Endothelial cell of umbilical vein (primary cell): Measurements from ENCODE around the gene ARHGEF25.

Source experiments
- CTCF ChIP-seq, 2 donors: IDR thresholded peaks; 1 replicate in 1 of 2; 2 replicates in 1 of 2; pipeline ENCODE4 v1.5.1; 2011; ENCODE audit warnings: low read length in 2 of 2, mild to moderate bottlenecking in 2 of 2, moderate library complexity in 2 of 2, control low read depth in 1 of 2, inconsistent platforms in 1 of 2, low read depth in 1 of 2; ENCODE audit not compliant: insufficient read depth in 1 of 2; ENCODE audit errors: extremely low read depth in 1 of 2
- EZH2 ChIP-seq: IDR thresholded peaks from 2 replicates; pipeline ENCODE4 v1.6.1; 2012; ENCODE audit warnings: borderline replicate concordance, low read depth, mild to moderate bottlenecking, moderate library complexity, low read length, inconsistent platforms; ENCODE audit not compliant: severe bottlenecking
- FOS ChIP-seq: IDR thresholded peaks from 2 replicates; pipeline ENCODE4 v1.6.1; 2011; ENCODE audit warnings: mild to moderate bottlenecking, low read length, moderate library complexity, borderline replicate concordance; ENCODE audit not compliant: insufficient read depth
- GATA2 ChIP-seq: IDR thresholded peaks from 2 replicates; pipeline ENCODE4 v1.7.0; 2011; ENCODE audit warnings: low read depth, mild to moderate bottlenecking, moderate library complexity, mixed read lengths, low read length; ENCODE audit not compliant: insufficient read length, insufficient read depth
- JUN ChIP-seq: IDR thresholded peaks from 2 replicates; pipeline ENCODE4 v1.6.1; 2011; ENCODE audit warnings: borderline replicate concordance, low read depth; ENCODE audit not compliant: insufficient read length, insufficient read depth
- MAX ChIP-seq: IDR thresholded peaks from 2 replicates; pipeline ENCODE4 v1.6.1; 2011; ENCODE audit not compliant: insufficient read depth, insufficient read length
- MYC ChIP-seq: IDR thresholded peaks from one replicate; pipeline ENCODE4 v1.6.1; 2011; ENCODE audit warnings: mild to moderate bottlenecking, low read depth, low read length
- POLR2A ChIP-seq: IDR thresholded peaks from 2 replicates; pipeline ENCODE4 v1.6.1; 2012; ENCODE audit warnings: low read depth, mild to moderate bottlenecking, control low read depth, low read length
- POLR2AphosphoS5 ChIP-seq: IDR thresholded peaks from 2 replicates; pipeline ENCODE4 v1.6.1; 2012; ENCODE audit warnings: low read depth, mild to moderate bottlenecking, control low read depth, low read length, moderate library complexity; ENCODE audit not compliant: insufficient read depth

GRCh38 chr12:57614948-57615500 is 3.8 kb downstream of the ARHGEF25 start:
- TF ChIP-seq POLR2A, result no peak
- no peak for TF ChIP-seq MAX
- no peak for TF ChIP-seq CTCF (IDR thresholded peaks at IDR 0.05; ENCODE audit: extremely low read depth in 1 of 2, insufficient read depth in 1 of 2, low read depth in 1 of 2, low read length in 2 of 2)
- TF ChIP-seq EZH2, result no peak
- no peak for TF ChIP-seq POLR2AphosphoS5
- no peak for TF ChIP-seq JUN
- no peak for TF ChIP-seq GATA2
- no peak for TF ChIP-seq MYC
- TF ChIP-seq FOS, result no peak
